HuH-7.5 (cell line): ENCODE results near the gene PDE7B.

Experiments
- DNase-seq: peaks from one replicate; pipeline ENCODE4 v3.0.0; 2011; ENCODE audit warnings: low spot score

The PDE7B gene

DNA sequence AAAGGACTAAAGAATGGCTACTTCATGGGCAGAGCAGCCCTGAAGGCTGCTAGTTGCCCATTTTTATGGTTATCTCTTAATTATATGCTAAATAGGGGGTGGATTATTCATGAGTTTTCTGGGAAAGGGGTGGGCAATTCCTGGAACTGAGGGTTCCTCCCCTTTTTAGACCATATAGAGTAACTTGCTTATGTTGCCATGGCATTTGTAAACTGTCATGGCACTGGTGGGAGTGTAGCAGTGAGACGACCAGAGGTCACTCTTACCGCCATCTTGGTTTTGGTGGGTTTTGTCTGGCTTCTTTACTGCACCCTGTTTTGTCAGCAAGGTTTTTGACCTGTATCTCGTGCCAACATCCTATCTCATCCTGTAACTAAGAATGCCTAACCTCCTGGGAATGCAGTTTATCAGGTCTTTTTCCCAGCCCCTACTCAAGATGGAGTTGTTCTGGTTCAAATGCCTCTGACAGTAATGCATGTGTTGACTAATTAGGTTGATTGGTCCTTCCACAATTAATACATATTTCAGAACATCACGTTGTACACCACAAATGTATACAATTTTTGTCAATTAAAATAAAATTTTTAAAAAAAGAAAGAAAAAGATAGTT is 139.5 kb downstream of the PDE7B start:
- DNase-seq = no peak

DNA sequence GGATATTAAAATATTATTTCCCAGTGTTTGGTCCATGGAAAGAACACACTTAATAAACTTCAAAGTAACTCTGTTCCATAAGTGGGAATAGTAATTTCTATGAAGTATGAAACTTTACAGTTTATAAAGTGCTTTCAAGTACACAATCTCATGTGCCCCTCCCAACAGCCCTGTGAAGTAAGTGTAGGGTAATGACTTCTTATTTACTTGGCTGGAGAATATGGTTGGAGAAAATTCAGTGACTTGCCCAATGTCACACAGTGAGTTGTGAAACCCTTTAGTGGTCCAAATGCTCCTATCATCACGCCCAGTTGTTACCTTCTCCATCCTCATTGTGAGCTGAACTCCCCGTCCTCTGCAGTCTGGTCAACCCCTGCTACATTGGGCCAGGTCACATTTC is 141.2 kb downstream of the PDE7B start:
- DNase-seq = no peak

DNA sequence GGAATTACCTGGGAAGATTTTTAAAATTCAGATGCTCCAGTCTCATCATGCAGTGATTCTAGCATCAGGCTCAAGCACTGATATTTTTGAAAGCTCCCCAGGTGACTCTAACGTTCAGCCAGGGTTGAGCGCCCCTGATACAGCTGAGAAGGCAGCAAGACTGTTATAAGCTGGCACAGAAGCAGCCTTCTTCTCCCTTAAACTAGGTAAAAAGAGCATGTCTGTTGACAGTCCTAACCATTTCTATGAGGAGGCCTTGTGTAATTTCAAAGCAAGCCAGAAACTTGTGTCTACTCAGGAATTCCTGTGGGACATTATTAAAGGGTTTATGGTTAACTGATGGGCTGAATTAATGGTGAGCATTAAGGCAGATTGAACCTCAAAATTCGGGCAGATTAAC is 141.9 kb downstream of the PDE7B start:
- no peak for DNase-seq

DNA sequence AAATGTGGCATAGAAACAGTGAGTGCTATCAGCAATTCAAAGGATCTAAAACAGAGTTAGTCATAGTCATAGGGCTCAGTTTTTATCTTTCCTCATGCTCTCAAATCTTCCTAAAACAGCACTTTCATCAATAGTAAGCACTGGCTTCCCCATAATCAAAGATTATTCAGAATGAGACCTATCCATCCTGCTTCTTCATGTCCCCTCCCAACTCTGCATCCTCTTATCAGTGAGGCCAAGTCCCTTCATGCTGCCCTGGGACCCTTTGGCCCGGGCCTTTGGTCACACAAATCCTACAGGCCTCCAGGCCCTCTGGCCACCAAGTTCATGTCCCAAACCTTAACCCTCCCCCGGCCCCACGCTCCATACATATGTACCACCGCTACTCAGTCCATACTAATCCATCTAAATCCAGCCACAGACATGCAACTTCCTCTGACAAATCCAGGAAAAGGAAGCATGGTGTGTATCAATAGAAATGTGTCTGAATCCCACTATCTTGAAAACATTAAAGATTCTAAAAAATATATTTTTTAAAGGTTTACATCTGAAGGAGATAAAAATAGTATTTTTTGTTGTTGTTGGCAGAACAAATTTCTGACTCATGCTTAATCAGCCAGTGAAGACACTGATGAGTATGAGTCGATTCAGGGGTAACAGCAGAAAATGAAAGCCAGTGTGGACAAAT is 143.5 kb downstream of the PDE7B start:
- no peak for DNase-seq

- no peak for DNase-seq
These were observed 144.0 kb downstream of the PDE7B start for GRCh38 chr6:135995545-135995898.

DNA sequence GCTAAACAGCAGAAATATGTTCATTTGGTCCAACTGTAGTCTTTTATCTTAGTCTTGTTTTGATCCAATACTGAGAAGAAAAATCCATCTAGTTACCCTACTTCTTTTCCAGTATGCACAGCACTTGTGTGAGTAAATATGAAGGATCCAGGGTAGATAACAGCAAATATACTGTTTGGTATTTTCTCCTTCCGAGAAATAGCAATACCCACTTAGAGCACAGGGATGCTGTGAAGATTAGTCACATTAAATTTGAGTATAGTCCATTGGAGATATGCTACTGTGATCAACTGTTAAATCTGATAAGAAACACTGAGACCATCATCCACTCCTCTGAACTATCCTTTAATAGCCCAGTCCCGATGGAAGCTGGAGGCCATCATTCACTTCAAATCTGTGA is 145.2 kb downstream of the PDE7B start:
- DNase-seq = no peak

- DNase-seq = no peak
These were observed 147.9 kb downstream of the PDE7B start for GRCh38 chr6:135999393-135999792.

- no peak for DNase-seq
These were observed 155.8 kb downstream of the PDE7B start for GRCh38 chr6:136007345-136007744.

DNA sequence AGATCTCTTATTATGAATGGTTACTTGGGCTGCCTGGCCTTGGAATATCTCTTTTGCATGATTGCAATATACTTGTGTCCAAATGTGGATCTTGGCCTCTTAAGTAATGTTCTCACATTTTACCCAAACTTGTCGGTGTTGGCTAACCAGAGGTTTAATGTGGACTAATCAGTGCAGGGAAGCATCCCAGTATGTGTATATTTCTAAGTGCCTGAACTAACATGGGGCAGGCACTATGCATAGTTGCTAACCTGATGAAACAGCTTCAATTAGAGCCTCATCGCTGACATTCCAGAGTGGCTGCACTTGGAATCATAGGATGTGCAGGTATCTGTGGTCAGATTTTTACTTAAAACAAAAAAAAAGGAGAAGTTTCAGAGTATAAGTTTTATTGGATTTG is 160.0 kb downstream of the PDE7B start:
- no peak for DNase-seq

DNA sequence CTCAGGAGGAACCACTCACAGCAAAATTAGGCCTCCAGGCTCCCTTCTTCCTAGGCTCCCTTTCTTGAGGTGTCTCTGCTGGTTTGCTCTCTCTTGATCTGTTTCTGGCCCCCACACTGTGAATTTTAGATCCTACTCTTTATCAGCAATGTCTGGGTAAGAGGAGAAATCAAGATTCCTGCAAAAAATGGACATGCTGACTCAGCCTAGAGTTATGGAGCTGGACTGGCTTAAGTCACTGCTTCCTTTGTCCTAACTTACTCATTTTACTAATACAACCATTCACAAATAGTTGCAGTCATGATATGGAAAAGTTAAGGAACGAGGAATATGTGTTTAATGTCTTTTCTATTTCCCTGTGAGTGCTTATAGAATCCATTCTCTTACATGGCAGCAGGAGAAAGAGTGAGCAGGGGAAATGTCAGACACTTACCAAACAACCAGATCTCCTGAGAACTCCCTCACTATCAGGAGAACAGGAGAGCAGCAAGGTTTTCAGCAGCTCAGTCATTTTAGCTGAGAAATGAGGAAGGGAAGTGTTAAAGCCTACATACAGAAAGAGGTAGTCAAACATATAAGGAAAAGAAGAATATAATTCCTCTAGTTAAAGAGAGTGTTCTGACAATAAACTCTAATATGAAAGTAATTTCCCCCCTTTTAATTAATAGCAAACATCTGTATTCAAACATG is 160.8 kb downstream of the PDE7B start:
- no peak for DNase-seq

- DNase-seq = no peak
These were observed 161.4 kb downstream of the PDE7B start for GRCh38 chr6:136012943-136013342.

DNA sequence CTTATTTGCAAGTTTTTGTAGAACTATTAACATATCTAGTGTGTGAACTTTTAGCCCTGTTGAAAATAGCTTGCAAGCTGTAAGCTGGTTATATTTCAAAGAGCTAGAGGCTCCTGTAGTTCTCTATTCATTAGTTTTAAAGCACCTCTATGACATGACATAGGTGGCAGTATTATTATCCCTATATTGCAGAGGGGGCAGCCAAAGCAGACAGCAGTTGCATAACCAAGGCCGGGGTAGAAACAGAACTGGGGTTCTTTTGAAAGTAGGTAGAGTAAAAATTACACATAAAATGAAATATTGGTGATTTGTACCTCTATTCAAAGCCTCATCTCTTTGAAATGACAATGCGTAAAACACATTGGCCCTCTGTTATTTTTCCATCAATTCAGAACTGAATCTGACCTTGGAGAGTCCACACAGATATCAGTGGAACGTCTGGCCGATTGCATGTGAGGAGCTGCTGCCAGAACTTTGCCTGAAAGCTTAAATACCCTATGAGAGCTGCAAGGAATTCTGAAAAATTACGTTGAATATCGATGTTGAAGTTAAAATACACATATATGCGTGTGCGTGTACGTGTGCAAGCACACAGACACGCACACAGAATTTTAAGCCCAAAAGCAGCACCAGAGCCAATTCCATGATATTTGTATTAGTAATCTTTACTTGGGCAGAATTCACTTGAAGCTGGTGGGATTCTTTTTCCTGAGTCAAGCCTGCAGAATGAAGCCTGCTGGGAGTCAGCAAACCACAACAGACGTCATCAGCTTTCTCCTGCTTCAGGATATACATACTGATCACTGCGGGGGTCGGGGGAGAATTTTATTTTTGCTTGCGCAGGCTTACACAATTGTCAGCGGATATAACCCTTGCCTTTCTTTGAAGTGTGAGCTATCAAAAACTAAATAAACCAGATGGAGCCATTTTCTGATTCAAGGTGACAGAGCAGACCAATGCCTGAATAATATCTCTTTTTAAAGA is 163.2 kb downstream of the PDE7B start:
- no peak for DNase-seq

DNA sequence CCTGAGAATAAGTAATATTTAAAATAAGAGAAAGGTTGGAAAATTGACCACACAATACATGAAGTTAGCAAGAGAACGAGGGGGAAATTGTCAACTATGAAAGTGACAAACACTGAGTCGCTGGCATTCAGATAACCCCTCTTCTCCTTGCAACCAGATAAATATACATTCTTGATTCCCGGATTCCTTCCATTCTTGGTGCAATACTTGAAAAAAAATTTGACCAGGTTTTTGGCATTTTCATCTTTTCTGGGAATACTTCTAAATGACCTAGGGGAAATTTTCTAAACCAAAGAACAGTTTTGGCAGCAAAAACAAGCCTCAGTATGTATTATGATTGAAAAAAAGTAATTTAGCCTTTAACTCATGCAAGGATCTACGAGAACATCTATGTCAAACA is 164.0 kb downstream of the PDE7B start:
- DNase-seq = no peak

DNA sequence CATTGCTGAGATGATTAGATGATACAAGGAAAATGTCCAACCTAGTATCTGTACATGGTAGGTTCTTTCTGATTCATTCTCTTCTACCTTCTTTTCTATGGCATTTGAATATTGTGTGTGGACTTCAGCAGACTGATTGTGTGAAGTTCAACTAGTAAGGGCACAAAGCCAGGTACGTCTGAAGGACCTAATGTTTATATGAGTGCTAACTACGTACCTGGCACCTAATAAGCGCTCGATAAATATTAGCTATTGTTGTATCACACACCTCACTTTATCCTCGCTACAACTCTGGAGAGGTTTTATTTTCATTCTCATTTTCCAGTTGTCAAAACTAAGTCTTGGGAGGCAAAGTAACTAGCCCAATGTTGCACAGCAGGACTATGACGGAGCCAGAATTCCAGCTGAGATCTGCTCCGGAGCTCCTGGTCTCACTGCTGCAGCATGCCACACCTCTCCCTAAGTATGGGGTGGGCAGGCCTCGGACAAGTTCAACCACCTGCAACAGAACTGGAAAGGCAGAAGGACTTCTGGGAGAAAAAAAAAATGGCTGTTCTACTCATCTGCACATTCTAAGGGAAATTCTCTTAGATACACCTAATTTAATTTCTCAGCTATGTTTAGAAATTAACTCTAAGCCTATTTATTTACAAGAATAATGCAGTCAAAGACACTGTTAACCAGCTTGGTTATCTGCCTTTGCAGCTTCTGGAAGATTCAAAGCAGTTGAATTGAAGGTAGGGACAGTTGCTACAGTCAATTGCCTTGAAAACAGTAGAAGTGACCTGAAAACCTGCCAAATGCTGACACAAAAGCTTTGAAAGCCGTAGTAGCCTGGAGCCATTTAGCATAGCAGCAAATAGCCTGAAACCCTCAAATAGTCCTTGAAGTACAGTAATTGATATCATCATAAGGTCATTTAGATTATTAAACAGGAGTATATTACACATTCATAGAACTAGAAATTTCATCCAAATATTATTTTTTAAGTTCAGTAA is 165.0 kb downstream of the PDE7B start:
- no peak for DNase-seq

GRCh38 chr6:136020691-136021090 is 169.2 kb downstream of the PDE7B start:
- DNase-seq = no peak

GRCh38 chr6:136022224-136022874 is 170.8 kb downstream of the PDE7B start:
- no peak for DNase-seq

- no peak for DNase-seq
These were observed 173.2 kb downstream of the PDE7B start for GRCh38 chr6:136024711-136025110.

DNA sequence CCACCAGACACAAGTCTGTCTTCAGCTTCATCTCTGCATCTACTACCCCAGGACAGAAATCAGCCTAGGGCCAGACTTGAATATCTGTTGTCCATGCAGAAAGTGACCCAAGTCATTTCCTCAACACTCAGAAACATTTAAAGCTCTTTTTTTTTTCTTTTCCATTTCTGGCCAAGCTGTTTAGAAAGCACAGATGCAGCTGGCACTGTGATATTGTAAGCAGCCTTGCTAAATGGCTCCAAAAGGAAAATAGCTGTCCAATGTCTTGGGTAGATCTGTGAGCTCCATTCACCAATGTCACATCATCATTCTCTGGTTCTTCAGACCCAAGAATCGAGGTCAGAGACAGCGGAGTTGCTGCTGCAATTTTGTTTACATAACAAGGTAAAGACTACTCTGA is 174.2 kb downstream of the PDE7B start:
- DNase-seq = no peak

GRCh38 chr6:136030131-136030530 is 178.6 kb downstream of the PDE7B start:
- no peak for DNase-seq

DNA sequence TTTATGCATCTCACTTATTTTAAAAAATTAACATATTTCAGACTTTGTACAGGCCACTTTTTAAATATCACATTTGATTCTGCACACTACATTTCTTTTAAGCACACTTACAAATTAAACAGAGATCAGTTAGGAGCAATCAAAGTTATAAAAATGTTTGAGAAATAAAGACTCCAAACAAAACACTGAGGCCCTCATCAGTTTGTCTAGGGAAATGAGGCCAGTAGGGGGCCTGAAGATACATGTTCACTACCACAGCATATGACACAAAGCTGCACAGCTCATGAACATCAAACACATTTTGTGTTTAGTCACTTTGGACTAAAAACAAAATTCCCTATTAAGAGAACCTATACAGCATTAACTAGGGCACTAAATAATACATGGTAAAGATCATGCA is 180.5 kb downstream of the PDE7B start:
- DNase-seq = peak; percentile 28

DNA sequence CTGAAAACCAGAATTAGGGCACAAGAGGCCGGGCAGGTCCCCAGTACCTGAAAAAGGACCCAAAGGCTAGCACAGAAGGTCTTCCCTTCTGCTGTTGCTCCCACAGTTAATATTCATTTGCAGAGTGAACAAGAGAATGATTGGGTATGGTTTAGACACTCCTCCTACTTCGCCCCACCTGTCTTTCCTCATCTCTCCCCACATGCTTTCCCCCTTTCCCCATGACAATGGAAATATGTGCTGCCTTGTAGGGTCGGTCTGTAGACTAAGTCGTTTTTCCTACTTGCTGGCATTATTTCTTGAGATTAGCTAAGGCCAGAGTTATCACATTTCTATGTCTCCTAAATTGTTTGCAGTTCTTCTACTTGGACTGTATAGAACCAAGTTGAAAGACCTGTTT is 181.9 kb downstream of the PDE7B start:
- no peak for DNase-seq
